ENCODE results near the gene CTSD. TPM values are rescaled to one million over a fixed set of nuclear protein-coding genes. Genes with fewer than 3 reads are reported as not detected.

The CTSD gene
- total and polyA plus RNA-seq, 4 donors = 310 to 814 (median 553) TPM

DNA sequence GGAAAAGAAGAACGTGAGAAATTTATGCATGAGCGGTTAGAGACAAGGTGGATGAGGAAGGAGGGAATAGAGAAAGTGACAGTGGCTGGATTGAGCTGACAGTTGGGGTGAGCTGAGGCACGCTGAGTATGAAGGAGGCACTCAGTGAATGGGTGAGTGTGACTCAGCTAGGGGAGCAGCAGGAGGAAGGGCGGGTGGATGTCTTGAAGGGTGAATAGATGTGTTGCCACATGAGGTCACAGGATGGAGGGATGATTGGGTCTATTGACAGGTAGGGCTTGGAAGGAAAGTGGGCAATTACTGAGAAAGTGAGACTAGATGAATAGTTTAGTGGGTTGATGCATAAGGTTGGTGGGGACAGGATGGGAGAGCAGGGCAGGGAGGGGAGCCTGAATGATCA, 21.4 kb downstream of the CTSD start:
- peaks cover 2 to 10% (median 5%) of the 10 kb centered on the region in 4 donors for H3K9me3 ChIP-seq (ENCODE audit: control insufficient read depth in 4 of 4, low read length in 3 of 4)
- no peak overlapping the region for H3K9ac ChIP-seq (ENCODE audit: low read depth in 1 of 2, low read length in 2 of 2)
- H3K36me3 ChIP-seq (ENCODE audit: control insufficient read depth in 4 of 4, insufficient read depth in 3 of 4, low read depth in 1 of 4, low read length in 3 of 4) = no peaks in the 10 kb centered on the region
- no peak for DNase-seq (ENCODE audit: low spot score)
- 68% methylated on average over 4 of the region's 4 CpGs for WGBS
- no peak overlapping the region for H3K27ac ChIP-seq (ENCODE audit: low read depth in 1 of 2, low read length in 2 of 2)
- TF ChIP-seq, protein P1, sequence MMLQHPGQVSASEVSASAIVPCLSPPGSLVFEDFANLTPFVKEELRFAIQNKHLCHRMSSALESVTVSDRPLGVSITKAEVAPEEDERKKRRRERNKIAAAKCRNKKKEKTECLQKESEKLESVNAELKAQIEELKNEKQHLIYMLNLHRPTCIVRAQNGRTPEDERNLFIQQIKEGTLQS (IDR thresholded peaks at IDR 0.05) = no peak
- TF ChIP-seq YY1 (IDR thresholded peaks at IDR 0.05) = no peak
- TF ChIP-seq, protein P2, sequence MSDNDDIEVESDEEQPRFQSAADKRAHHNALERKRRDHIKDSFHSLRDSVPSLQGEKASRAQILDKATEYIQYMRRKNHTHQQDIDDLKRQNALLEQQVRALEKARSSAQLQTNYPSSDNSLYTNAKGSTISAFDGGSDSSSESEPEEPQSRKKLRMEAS (IDR thresholded peaks at IDR 0.05) = no peak
- TF ChIP-seq, protein P3, sequence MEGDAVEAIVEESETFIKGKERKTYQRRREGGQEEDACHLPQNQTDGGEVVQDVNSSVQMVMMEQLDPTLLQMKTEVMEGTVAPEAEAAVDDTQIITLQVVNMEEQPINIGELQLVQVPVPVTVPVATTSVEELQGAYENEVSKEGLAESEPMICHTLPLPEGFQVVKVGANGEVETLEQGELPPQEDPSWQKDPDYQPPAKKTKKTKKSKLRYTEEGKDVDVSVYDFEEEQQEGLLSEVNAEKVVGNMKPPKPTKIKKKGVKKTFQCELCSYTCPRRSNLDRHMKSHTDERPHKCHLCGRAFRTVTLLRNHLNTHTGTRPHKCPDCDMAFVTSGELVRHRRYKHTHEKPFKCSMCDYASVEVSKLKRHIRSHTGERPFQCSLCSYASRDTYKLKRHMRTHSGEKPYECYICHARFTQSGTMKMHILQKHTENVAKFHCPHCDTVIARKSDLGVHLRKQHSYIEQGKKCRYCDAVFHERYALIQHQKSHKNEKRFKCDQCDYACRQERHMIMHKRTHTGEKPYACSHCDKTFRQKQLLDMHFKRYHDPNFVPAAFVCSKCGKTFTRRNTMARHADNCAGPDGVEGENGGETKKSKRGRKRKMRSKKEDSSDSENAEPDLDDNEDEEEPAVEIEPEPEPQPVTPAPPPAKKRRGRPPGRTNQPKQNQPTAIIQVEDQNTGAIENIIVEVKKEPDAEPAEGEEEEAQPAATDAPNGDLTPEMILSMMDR (IDR thresholded peaks at IDR 0.05; ENCODE audit: low read depth, low read length, missing input control) = no peak
- H3K27me3 ChIP-seq (ENCODE audit: control insufficient read depth in 4 of 4, insufficient read depth in 4 of 4, low read length in 3 of 4) = peaks cover 0 to 2% (median 0%) of the 10 kb centered on the region in 4 donors
- no peak overlapping the region for H3K4me3 ChIP-seq (ENCODE audit: low read depth in 1 of 3, low read length in 3 of 3)
- H3K4me1 ChIP-seq (ENCODE audit: control insufficient read depth in 4 of 4, insufficient read depth in 4 of 4, low read length in 3 of 4) = peaks cover 0 to 9% (median 1%) of the 10 kb centered on the region in 4 donors

DNA sequence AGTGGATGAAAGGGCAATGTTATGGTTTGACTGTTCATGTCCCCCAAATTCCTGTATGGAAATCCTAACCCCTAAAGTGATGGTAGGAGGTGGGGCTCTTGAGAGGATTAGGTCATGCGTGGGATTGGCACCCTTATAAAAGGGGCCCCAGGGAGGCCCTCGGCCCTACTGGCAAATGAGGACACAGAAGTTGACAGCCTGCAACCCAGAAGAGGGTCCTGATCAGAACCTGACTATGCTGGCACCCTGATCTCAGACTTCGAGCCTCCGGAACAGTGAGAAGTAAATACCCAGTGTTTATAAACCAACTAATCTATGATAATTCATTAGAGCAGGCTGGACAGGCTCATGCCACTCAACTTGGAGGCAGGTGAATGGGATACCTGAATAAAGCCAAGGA, 22.0 kb downstream of the CTSD start:
- H3K9me3 ChIP-seq (ENCODE audit: control insufficient read depth in 4 of 4, low read length in 3 of 4) = peaks cover 4 to 15% (median 10%) of the 10 kb centered on the region in 4 donors
- TF ChIP-seq HNF4G (IDR thresholded peaks at IDR 0.05) (no peak), GABPA (IDR thresholded peaks at IDR 0.05 in 1 of 2, conservative IDR thresholded peaks at IDR 0.05 in 1 of 2) (no peak), NR2F2 (IDR thresholded peaks at IDR 0.05) (no peak), HNF4A (conservative IDR thresholded peaks at IDR 0.05) (no peak), RAD21 (IDR thresholded peaks at IDR 0.05) (no peak), FOXA2 (IDR thresholded peaks at IDR 0.05) (no peak), YY1 (IDR thresholded peaks at IDR 0.05) (no peak), JUND (IDR thresholded peaks at IDR 0.05) (no peak), FOXA1 (IDR thresholded peaks at IDR 0.05) (no peak)
- TF ChIP-seq, protein P4, sequence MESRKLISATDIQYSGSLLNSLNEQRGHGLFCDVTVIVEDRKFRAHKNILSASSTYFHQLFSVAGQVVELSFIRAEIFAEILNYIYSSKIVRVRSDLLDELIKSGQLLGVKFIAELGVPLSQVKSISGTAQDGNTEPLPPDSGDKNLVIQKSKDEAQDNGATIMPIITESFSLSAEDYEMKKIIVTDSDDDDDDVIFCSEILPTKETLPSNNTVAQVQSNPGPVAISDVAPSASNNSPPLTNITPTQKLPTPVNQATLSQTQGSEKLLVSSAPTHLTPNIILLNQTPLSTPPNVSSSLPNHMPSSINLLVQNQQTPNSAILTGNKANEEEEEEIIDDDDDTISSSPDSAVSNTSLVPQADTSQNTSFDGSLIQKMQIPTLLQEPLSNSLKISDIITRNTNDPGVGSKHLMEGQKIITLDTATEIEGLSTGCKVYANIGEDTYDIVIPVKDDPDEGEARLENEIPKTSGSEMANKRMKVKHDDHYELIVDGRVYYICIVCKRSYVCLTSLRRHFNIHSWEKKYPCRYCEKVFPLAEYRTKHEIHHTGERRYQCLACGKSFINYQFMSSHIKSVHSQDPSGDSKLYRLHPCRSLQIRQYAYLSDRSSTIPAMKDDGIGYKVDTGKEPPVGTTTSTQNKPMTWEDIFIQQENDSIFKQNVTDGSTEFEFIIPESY (IDR thresholded peaks at IDR 0.05) = no peak
- TF ChIP-seq, protein P1 (IDR thresholded peaks at IDR 0.05) = no peak
- TF ChIP-seq, protein P5, sequence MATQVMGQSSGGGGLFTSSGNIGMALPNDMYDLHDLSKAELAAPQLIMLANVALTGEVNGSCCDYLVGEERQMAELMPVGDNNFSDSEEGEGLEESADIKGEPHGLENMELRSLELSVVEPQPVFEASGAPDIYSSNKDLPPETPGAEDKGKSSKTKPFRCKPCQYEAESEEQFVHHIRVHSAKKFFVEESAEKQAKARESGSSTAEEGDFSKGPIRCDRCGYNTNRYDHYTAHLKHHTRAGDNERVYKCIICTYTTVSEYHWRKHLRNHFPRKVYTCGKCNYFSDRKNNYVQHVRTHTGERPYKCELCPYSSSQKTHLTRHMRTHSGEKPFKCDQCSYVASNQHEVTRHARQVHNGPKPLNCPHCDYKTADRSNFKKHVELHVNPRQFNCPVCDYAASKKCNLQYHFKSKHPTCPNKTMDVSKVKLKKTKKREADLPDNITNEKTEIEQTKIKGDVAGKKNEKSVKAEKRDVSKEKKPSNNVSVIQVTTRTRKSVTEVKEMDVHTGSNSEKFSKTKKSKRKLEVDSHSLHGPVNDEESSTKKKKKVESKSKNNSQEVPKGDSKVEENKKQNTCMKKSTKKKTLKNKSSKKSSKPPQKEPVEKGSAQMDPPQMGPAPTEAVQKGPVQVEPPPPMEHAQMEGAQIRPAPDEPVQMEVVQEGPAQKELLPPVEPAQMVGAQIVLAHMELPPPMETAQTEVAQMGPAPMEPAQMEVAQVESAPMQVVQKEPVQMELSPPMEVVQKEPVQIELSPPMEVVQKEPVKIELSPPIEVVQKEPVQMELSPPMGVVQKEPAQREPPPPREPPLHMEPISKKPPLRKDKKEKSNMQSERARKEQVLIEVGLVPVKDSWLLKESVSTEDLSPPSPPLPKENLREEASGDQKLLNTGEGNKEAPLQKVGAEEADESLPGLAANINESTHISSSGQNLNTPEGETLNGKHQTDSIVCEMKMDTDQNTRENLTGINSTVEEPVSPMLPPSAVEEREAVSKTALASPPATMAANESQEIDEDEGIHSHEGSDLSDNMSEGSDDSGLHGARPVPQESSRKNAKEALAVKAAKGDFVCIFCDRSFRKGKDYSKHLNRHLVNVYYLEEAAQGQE (IDR thresholded peaks at IDR 0.05) = no peak
- DNase-seq (ENCODE audit: low spot score) = no peak
- no peaks in the 10 kb centered on the region for H3K36me3 ChIP-seq (ENCODE audit: control insufficient read depth in 4 of 4, insufficient read depth in 3 of 4, low read depth in 1 of 4, low read length in 3 of 4)
- no peak overlapping the region for H3K4me3 ChIP-seq (ENCODE audit: low read depth in 1 of 3, low read length in 3 of 3)
- H3K4me1 ChIP-seq (ENCODE audit: control insufficient read depth in 4 of 4, insufficient read depth in 4 of 4, low read length in 3 of 4) = peaks cover 0 to 6% (median 1%) of the 10 kb centered on the region in 4 donors
- H3K9ac ChIP-seq (ENCODE audit: low read depth in 1 of 2, low read length in 2 of 2) = no peak overlapping the region
- H3K27ac ChIP-seq (ENCODE audit: low read depth in 1 of 2, low read length in 2 of 2) = no peak overlapping the region
- 72% methylated on average over 4 of the region's 4 CpGs for WGBS
- peaks cover 0 to 2% (median 0%) of the 10 kb centered on the region in 4 donors for H3K27me3 ChIP-seq (ENCODE audit: control insufficient read depth in 4 of 4, insufficient read depth in 4 of 4, low read length in 3 of 4)

Measured in liver (tissue), 9 donors.